Esophagus muscularis mucosa (tissue), 4 donors: ENCODE data around the gene ARID4B. TPM values are rescaled to one million over a fixed set of nuclear protein-coding genes. Genes with fewer than 3 reads are reported as not detected.

Experiments
- DNase-seq: peaks from one replicate; pipeline ENCODE4 v3.0.0-alpha.2; 2017; ENCODE audit errors: extremely low spot score
- H3K27ac ChIP-seq, 4 donors: fragments of 200-600 bp; sonication (generic); replicated peaks in 1 of 4; 1 replicate in 3 of 4; 2 replicates in 1 of 4; pipeline ENCODE4 v1.5.1; 2016 to 2019; ENCODE audit warnings: mild to moderate bottlenecking in 1 of 4
- H3K27me3 ChIP-seq, 4 donors: fragments of 200-600 bp; sonication (generic); one replicate each; pipeline versions ENCODE4 v1.5.1 to v1.6.0; 2016 to 2019
- H3K36me3 ChIP-seq, 4 donors: fragments of 200-600 bp; sonication (generic); one replicate each; pipeline ENCODE4 v1.5.1; 2016 to 2019
- H3K4me1 ChIP-seq, 4 donors: fragments of 200-600 bp; sonication (generic); one replicate each; pipeline ENCODE4 v1.5.1; 2016 to 2019
- H3K4me3 ChIP-seq, 4 donors: fragments of 200-600 bp; sonication (generic); 1 replicate in 2 of 4; 2 replicates in 2 of 4; pipeline ENCODE4 v1.5.1; 2016 to 2019; ENCODE audit warnings: mild to moderate bottlenecking in 4 of 4, moderate library complexity in 1 of 4
- H3K9me3 ChIP-seq, 4 donors: fragments of 200-600 bp; sonication (generic); 1 replicate in 3 of 4; 2 replicates in 1 of 4; pipeline ENCODE4 v1.5.1; 2016 to 2019
- EP300 ChIP-seq: sonication (generic); formaldehyde crosslinking; IDR thresholded peaks from one replicate; pipeline ENCODE4 v1.6.1; 2017; ENCODE audit warnings: antibody characterized with exemption
- POLR2A ChIP-seq: fragments of 450-650 bp; IDR thresholded peaks from one replicate; pipeline ENCODE4 v1.6.1; 2017; ENCODE audit warnings: antibody characterized with exemption, moderate library complexity, mild to moderate bottlenecking, low read depth
- POLR2AphosphoS5 ChIP-seq, 2 donors: sonication (generic); formaldehyde crosslinking; IDR thresholded peaks; one replicate each; pipeline ENCODE4 v1.6.1; 2017; ENCODE audit warnings: antibody characterized with exemption in 2 of 2
- WGBS: methylation state at CpG from one replicate; pipeline ENCODE4 v1.1.5; 2018; 5-methylcytosine and 5-hydroxymethylcytosine counted together
- intact Hi-C: fragments of 100-400 bp; cut with DNase I; formaldehyde crosslinking; loops from one replicate; pipeline ENCODE4 v1.15.1; 2023
- total RNA-seq, 4 donors: library from RNA; depleted of rRNA; stranded (reverse); fragments of >200 nt; gene quantifications; one replicate each; pipeline versions ENCODE4 v1.1.0 to v1.2.1, GENCODE V29; 2016
- TF ChIP-seq, protein P1 (sequence below), 3 experiments: fragments of 200-600 bp in 2 of 3; fragments of 450-650 bp in 1 of 3; sonication (generic) in 2 of 3; IDR thresholded peaks; one replicate each; pipeline ENCODE4 v1.5.1; 2017 to 2019; ENCODE audit warnings: antibody characterized with exemption in 3 of 3, mild to moderate bottlenecking in 2 of 3, moderate library complexity in 1 of 3

ARID4B gene
- total RNA-seq, 4 donors from 2014 or later, result 23.0 to 38.2 (median 29.2) TPM

GRCh38 chr1:235139315-235139714 is 188.7 kb downstream of the ARID4B start:
- Histone ChIP-seq H3K27ac (no peak overlapping the region), H3K36me3 (peaks cover 53 to 99% (median 88%) of the 10 kb centered on the region in 4 donors)
- WGBS, result 96% methylated on average over 5 of the region's 5 CpGs

DNA sequence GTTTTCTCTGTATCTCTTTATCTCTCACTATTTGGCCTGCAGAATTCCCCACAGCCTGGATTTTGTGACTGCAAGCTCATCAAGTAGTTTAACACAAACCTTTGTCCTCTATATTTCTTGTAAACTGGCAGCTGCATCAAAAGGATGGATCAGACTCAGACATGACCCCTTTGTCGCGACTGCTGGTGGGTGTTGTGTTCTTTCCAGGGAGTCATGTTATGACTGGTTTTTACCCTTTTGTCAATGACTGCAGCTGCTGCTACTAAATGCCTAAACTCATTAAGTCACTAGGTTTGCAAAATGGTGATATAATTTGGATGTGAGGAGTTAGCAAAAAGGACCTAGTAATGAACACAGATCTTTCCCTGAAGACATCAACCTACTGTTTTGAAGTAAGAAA is 189.2 kb downstream of the ARID4B start:
- no peaks in the 10 kb centered on the region for H3K4me1 ChIP-seq
- 82% methylated on average over 2 of the region's 2 CpGs for WGBS
- H3K27me3 ChIP-seq, result no peaks in the 10 kb centered on the region
- H3K9me3 ChIP-seq, result no peaks in the 10 kb centered on the region
- H3K27ac ChIP-seq, result no peak overlapping the region
- DNase-seq, result no peak
- intact Hi-C loops, result no loop called here
- peaks cover 55 to 99% (median 89%) of the 10 kb centered on the region in 4 donors for H3K36me3 ChIP-seq
- TF ChIP-seq, protein P1, sequence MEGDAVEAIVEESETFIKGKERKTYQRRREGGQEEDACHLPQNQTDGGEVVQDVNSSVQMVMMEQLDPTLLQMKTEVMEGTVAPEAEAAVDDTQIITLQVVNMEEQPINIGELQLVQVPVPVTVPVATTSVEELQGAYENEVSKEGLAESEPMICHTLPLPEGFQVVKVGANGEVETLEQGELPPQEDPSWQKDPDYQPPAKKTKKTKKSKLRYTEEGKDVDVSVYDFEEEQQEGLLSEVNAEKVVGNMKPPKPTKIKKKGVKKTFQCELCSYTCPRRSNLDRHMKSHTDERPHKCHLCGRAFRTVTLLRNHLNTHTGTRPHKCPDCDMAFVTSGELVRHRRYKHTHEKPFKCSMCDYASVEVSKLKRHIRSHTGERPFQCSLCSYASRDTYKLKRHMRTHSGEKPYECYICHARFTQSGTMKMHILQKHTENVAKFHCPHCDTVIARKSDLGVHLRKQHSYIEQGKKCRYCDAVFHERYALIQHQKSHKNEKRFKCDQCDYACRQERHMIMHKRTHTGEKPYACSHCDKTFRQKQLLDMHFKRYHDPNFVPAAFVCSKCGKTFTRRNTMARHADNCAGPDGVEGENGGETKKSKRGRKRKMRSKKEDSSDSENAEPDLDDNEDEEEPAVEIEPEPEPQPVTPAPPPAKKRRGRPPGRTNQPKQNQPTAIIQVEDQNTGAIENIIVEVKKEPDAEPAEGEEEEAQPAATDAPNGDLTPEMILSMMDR (IDR thresholded peaks at IDR 0.05), result no peak
- TF ChIP-seq POLR2AphosphoS5 (IDR thresholded peaks at IDR 0.05), result no peak
- no peak overlapping the region for H3K4me3 ChIP-seq

More at GRCh38 chr1:235139315-235139714, 188.7 kb downstream of the ARID4B start:
- no peaks in the 10 kb centered on the region for H3K9me3 ChIP-seq
- H3K4me3 ChIP-seq, result no peak overlapping the region
- intact Hi-C loops, result no loop called here
- no peak for TF ChIP-seq EP300
- TF ChIP-seq, protein P1 (IDR thresholded peaks at IDR 0.05), result no peak
- TF ChIP-seq POLR2A, result no peak
- TF ChIP-seq POLR2AphosphoS5 (IDR thresholded peaks at IDR 0.05), result no peak
- no peaks in the 10 kb centered on the region for H3K4me1 ChIP-seq
- no peaks in the 10 kb centered on the region for H3K27me3 ChIP-seq
- DNase-seq, result no peak

- intact Hi-C loops, result no loop called here
- 61% methylated on average over 4 of the region's 4 CpGs for WGBS
- Histone ChIP-seq H3K36me3 (peaks cover 51 to 99% (median 82%) of the 10 kb centered on the region in 4 donors), H3K4me3 (no peak overlapping the region), H3K9me3 (no peaks in the 10 kb centered on the region), H3K4me1 (no peaks in the 10 kb centered on the region), H3K27ac (no peak overlapping the region), H3K27me3 (no peaks in the 10 kb centered on the region)
- no peak for DNase-seq
- TF ChIP-seq EP300 (no peak), POLR2A (no peak), POLR2AphosphoS5 (IDR thresholded peaks at IDR 0.05) (no peak)
- TF ChIP-seq, protein P1 (IDR thresholded peaks at IDR 0.05), result no peak
Observed at GRCh38 chr1:235136111-235136510, 191.9 kb downstream of the ARID4B start.

- Histone ChIP-seq H3K36me3 (peaks cover 43 to 84% (median 63%) of the 10 kb centered on the region in 4 donors), H3K27me3 (no peaks in the 10 kb centered on the region), H3K27ac (no peak overlapping the region), H3K4me3 (no peak overlapping the region), H3K9me3 (no peaks in the 10 kb centered on the region), H3K4me1 (peaks cover 0 to 3% (median 1%) of the 10 kb centered on the region in 4 donors)
- DNase-seq, result peak; percentile 66
- intact Hi-C loops, result no loop called here
- no peak for TF ChIP-seq POLR2AphosphoS5 (IDR thresholded peaks at IDR 0.05)
- TF ChIP-seq, protein P1 (IDR thresholded peaks at IDR 0.05), result no peak
- TF ChIP-seq POLR2A, result no peak
- no peak for TF ChIP-seq EP300
- WGBS, result 96% methylated on average over 12 of the region's 12 CpGs
Observed at GRCh38 chr1:235134171-235134570, 193.8 kb downstream of the ARID4B start.

DNA sequence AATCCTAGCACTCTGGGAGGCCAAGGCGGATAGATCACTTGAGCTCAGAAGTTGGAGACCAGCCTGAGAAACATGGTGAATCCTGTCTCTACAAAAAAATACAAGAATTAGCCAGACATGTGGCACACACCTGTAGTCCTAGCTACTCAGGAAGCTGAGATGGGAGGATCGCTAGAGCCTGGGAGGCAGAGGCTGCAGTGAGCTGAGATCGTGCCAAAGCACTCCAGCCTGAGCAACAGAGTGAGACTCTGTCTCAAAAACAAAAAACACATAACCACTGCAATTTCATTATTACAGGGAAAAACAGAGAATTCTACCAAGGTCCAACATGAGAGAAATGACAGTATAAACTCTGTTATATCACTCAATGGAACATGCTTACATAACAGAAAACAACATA is 194.9 kb downstream of the ARID4B start:
- no peak overlapping the region for H3K27ac ChIP-seq
- intact Hi-C loops, result no loop called here
- H3K36me3 ChIP-seq, result peaks cover 43 to 74% (median 55%) of the 10 kb centered on the region in 4 donors
- H3K9me3 ChIP-seq, result no peaks in the 10 kb centered on the region
- H3K4me1 ChIP-seq, result peaks cover 0 to 5% (median 2%) of the 10 kb centered on the region in 4 donors
- H3K27me3 ChIP-seq, result no peaks in the 10 kb centered on the region
- 97% methylated on average over 3 of the region's 3 CpGs for WGBS
- H3K4me3 ChIP-seq, result no peak overlapping the region
- peak; percentile 45 for DNase-seq
- TF ChIP-seq POLR2AphosphoS5 (IDR thresholded peaks at IDR 0.05) (no peak), POLR2A (no peak), EP300 (no peak)
- TF ChIP-seq, protein P1 (IDR thresholded peaks at IDR 0.05), result no peak
